ENCODE data around the gene NF1. TPM values are rescaled to one million over a fixed set of nuclear protein-coding genes. Genes with fewer than 3 reads are reported as not detected.

NF1 gene
- total RNA-seq, 4 donors from 2014 or later: 66.8 to 106 (median 95.6) TPM

GRCh38 chr17:31266042-31266441 is 171.3 kb downstream of the NF1 start:
- peaks cover 0 to 38% (median 0%) of the 10 kb centered on the region in 3 donors for H3K36me3 ChIP-seq

DNA sequence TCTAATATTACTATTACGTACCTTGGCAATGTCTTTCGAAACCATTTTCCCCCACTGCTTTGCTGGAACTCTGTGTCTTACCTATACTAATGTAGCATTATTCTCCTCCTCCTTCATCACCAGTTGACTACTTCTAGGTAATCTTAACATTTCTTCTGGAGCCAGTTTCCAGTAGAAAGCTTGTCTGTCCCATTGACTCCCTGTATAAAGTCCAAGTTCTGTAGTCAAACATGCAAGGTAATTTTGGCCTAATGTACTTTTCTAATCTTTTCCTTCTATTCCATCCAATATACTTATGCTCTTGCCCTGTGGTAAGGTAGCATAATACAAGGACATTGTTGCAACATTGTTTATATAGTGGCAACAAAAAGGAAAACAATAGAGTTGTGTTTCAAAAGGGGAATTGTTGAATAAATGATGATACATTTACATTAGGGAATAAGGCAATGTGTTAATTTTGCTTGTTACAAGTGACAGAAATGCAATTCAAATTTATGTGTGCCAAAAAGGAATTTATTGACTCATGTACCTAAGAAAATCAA is 174.3 kb downstream of the NF1 start:
- Histone ChIP-seq H3K36me3 (peaks cover 0 to 39% (median 0%) of the 10 kb centered on the region in 3 donors), H3K4me1 (no peaks in the 10 kb centered on the region), H3K27me3 (no peaks in the 10 kb centered on the region), H3K4me3 (no peak overlapping the region), H3K27ac (no peak overlapping the region), H3K9me3 (no peaks in the 10 kb centered on the region)
- TF ChIP-seq POLR2A (IDR thresholded peaks at IDR 0.05): no peak
- TF ChIP-seq CTCF (IDR thresholded peaks at IDR 0.05): no peak
- DNase-seq: no peak

More at GRCh38 chr17:31266042-31266441, 171.3 kb downstream of the NF1 start:
- no peak for DNase-seq
- Histone ChIP-seq H3K4me1 (no peaks in the 10 kb centered on the region), H3K27ac (no peak overlapping the region), H3K9me3 (no peaks in the 10 kb centered on the region), H3K4me3 (no peak overlapping the region), H3K27me3 (no peaks in the 10 kb centered on the region)
- TF ChIP-seq CTCF (IDR thresholded peaks at IDR 0.05) (peak in 2 of 6 experiments; percentile 22 to 28), POLR2A (IDR thresholded peaks at IDR 0.05) (no peak)

GRCh38 chr17:31269578-31269983 is 174.8 kb downstream of the NF1 start:
- peaks cover 0 to 39% (median 0%) of the 10 kb centered on the region in 3 donors for H3K36me3 ChIP-seq
- no peak for DNase-seq
- H3K27ac ChIP-seq: no peak overlapping the region

DNA sequence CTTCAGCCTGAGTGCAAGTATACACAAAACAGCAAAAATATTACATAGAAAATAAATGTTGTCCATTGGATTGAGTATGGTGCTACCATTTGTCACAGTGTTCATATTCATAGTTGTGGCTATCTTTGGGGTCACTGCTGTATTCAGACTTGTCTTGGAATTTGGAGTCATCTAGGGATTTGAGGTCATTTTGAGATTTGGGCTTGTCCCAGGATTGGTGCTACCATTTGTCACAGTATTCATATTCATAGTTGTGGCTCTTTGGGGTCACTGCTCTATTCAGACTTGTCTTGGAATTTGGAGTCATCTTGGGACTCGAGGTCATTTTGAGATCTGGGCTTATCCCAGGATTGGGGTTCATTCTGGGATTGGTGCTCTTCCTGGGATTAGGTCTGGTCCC is 177.5 kb downstream of the NF1 start:
- H3K9me3 ChIP-seq: no peaks in the 10 kb centered on the region
- H3K4me3 ChIP-seq: no peak overlapping the region
- no peak for DNase-seq
- H3K4me1 ChIP-seq: no peaks in the 10 kb centered on the region
- H3K36me3 ChIP-seq: peaks cover 0 to 22% (median 0%) of the 10 kb centered on the region in 3 donors
- H3K27me3 ChIP-seq: no peaks in the 10 kb centered on the region
- no peak overlapping the region for H3K27ac ChIP-seq
- no peak for TF ChIP-seq POLR2A (IDR thresholded peaks at IDR 0.05)
- no peak for TF ChIP-seq CTCF (IDR thresholded peaks at IDR 0.05)

More at GRCh38 chr17:31269578-31269983, 174.8 kb downstream of the NF1 start:
- Histone ChIP-seq H3K27me3 (no peaks in the 10 kb centered on the region), H3K4me3 (no peak overlapping the region), H3K4me1 (no peaks in the 10 kb centered on the region), H3K9me3 (no peaks in the 10 kb centered on the region)
- TF ChIP-seq CTCF (IDR thresholded peaks at IDR 0.05) (no peak), POLR2A (IDR thresholded peaks at IDR 0.05) (no peak)

- TF ChIP-seq CTCF (IDR thresholded peaks at IDR 0.05): no peak
- no peak for TF ChIP-seq POLR2A (IDR thresholded peaks at IDR 0.05)
- DNase-seq: no peak
- H3K27me3 ChIP-seq: no peaks in the 10 kb centered on the region
- H3K27ac ChIP-seq: no peak overlapping the region
- no peak overlapping the region for H3K4me3 ChIP-seq
- H3K36me3 ChIP-seq: peaks cover 0 to 24% (median 0%) of the 10 kb centered on the region in 3 donors
- no peaks in the 10 kb centered on the region for H3K9me3 ChIP-seq
- H3K4me1 ChIP-seq: no peaks in the 10 kb centered on the region
These were observed 178.0 kb downstream of the NF1 start for GRCh38 chr17:31272803-31273202.

Measured in Peyer's patch (tissue), 4 donors.